SK-N-SH (cell line): ENCODE results near the gene OTOP1.

ENCODE experiments used
- EP300 ChIP-seq, 2 experiments: IDR thresholded peaks; 2 replicates each; pipeline versions ENCODE4 v1.4.0 to v1.6.1; 2012; ENCODE audit warnings: borderline replicate concordance in 1 of 2, low read depth in 1 of 2, low read length in 1 of 2
- GABPA ChIP-seq: IDR thresholded peaks from 2 replicates; pipeline ENCODE4 v1.4.0; 2012; ENCODE audit warnings: low read depth, mild to moderate bottlenecking
- MEF2A ChIP-seq: IDR thresholded peaks from 2 replicates; pipeline ENCODE4 v1.4.0; 2012; ENCODE audit warnings: low read depth, borderline replicate concordance
- POLR2AphosphoS5 ChIP-seq: IDR thresholded peaks from 2 replicates; pipeline ENCODE4 v1.6.1; 2012; ENCODE audit warnings: low read depth, low read length
- TF ChIP-seq, protein P1 (sequence below): fragments of 200-600 bp; sonication (generic); IDR thresholded peaks from 2 replicates; pipeline ENCODE4 v1.6.1; 2017; ENCODE audit warnings: antibody characterized with exemption, mild to moderate bottlenecking, moderate library complexity
- TF ChIP-seq, protein P2 (sequence below): IDR thresholded peaks from 2 replicates; pipeline ENCODE4; 2012

GRCh38 chr4:4216648-4217047 lies 10.1 kb downstream of the OTOP1 start:
- TF ChIP-seq EP300 (IDR thresholded peaks at IDR 0.05; ENCODE audit: borderline replicate concordance in 1 of 2, low read depth in 1 of 2, low read length in 1 of 2) (no peak), MEF2A (no peak), POLR2AphosphoS5 (no peak), GABPA (no peak)
- TF ChIP-seq, protein P1, sequence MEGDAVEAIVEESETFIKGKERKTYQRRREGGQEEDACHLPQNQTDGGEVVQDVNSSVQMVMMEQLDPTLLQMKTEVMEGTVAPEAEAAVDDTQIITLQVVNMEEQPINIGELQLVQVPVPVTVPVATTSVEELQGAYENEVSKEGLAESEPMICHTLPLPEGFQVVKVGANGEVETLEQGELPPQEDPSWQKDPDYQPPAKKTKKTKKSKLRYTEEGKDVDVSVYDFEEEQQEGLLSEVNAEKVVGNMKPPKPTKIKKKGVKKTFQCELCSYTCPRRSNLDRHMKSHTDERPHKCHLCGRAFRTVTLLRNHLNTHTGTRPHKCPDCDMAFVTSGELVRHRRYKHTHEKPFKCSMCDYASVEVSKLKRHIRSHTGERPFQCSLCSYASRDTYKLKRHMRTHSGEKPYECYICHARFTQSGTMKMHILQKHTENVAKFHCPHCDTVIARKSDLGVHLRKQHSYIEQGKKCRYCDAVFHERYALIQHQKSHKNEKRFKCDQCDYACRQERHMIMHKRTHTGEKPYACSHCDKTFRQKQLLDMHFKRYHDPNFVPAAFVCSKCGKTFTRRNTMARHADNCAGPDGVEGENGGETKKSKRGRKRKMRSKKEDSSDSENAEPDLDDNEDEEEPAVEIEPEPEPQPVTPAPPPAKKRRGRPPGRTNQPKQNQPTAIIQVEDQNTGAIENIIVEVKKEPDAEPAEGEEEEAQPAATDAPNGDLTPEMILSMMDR, result no peak
- TF ChIP-seq, protein P2, sequence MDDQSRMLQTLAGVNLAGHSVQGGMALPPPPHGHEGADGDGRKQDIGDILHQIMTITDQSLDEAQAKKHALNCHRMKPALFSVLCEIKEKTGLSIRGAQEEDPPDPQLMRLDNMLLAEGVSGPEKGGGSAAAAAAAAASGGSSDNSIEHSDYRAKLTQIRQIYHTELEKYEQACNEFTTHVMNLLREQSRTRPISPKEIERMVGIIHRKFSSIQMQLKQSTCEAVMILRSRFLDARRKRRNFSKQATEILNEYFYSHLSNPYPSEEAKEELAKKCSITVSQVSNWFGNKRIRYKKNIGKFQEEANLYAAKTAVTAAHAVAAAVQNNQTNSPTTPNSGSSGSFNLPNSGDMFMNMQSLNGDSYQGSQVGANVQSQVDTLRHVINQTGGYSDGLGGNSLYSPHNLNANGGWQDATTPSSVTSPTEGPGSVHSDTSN, result no peak
